GM21447 (cell line): Measurements from ENCODE around the gene ELF3.
"Not testable (repeated sequence)": the region's sequence is repeated elsewhere in the genome, so short reads cannot be mapped to it uniquely, and the experiment has no call there.

ENCODE experiments used
- ATAC-seq: cut with Tn5 transposase; IDR thresholded peaks from one replicate; pipeline ENCODE4 v1.9.1; 2021; ENCODE audit not compliant: unreplicated experiment

ELF3 gene

DNA sequence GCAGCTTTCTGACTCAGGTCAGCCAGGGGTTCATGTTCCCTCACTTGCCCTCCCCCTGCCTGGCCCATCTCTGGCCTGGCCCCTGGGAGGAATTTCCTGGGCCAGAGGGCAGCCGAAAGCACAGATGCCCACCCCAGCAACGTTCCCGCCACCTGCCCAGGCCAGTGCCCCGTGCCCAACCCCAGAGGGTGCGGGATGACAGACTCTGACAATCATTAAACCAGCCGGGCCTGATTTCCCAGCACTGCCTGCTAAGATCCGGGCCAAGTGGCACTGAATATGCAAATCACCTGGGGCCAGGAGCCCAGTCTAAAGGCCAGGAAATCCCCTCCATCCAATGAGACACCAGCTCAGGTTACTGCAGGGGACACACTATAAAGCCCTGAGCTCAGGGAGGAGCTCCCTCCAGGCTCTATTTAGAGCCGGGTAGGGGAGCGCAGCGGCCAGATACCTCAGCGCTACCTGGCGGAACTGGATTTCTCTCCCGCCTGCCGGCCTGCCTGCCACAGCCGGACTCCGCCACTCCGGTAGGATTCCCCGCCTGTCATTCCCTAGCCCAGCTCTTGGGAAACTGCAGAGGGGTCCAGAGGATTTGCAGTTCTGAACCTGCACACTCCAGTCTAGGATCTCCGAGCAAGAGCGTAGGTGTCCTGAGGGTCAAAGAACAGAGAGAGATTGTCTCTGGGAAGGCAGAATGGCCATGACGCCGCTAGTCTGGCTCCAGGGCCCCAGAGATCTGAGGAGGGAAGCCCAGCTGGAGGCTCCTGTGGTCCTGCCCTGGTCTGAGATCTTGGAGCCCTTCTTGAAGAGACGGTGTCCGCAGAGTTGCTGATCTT is at the start of gene ELF3:
Gene ELF3, plus strand, starts transcription at position 408 of the 836 bp plus-strand sequence. CDS start 550 bp downstream, outside the sequence.
- peak; percentile 77 for ATAC-seq

DNA sequence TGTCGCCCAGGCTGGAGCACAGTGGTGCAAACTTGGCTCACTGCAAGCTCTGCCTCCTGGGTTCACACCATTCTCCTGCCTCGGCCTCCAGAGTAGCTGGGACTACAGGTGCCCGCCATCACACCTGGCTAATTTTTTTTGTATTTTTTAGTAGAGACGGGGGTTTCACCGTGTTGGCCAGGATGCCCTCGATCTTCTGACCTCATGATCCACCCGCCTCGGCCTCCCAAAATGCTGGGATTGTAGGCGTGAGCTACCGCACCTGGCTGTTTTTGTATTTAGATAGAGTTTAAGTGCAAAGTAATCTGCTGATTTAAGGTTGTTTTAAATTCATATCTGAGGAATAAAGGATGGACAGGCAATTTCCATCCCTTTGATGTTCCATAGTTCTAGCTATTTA is 48.0 kb upstream of the ELF3 start:
- ATAC-seq: not testable (repeated sequence)

DNA sequence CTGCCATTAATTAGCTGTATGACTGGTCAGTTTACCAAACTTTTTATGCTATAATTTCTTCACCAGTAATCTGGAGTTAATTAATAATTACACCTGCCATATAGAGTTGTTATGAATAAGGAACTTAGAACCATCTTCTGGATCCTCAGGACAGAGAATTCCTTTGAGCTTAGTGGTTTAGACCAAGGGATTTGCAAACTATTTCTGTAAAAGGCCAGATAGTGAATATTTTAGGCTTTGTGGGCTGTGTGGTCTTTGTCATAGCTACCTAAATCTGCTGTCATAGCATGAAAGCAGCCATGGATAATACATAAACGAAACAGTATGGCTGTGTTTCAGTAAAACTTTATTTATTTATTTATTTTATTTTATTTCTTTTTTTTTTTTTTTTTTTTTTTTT is 46.1 kb upstream of the ELF3 start:
- ATAC-seq: no peak

DNA sequence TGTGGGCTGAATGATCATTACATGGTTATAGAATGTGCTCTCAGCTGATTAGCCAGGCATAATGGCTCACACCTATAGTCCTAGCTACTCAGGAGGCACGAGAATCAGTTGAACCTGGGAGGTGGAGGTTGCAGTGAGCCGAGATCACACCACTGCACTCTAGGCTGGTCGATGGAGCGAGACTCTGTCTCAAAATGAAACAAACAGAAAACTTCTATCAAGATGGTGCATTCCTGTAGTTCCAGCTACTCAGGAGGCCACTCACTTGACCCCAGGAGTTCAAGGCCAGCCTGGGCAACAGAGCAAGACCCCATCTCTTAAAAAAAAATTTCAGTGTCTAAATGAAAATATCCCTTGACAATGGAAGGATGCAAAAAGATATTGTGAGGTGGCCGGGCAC is 44.2 kb upstream of the ELF3 start:
- no peak for ATAC-seq

DNA sequence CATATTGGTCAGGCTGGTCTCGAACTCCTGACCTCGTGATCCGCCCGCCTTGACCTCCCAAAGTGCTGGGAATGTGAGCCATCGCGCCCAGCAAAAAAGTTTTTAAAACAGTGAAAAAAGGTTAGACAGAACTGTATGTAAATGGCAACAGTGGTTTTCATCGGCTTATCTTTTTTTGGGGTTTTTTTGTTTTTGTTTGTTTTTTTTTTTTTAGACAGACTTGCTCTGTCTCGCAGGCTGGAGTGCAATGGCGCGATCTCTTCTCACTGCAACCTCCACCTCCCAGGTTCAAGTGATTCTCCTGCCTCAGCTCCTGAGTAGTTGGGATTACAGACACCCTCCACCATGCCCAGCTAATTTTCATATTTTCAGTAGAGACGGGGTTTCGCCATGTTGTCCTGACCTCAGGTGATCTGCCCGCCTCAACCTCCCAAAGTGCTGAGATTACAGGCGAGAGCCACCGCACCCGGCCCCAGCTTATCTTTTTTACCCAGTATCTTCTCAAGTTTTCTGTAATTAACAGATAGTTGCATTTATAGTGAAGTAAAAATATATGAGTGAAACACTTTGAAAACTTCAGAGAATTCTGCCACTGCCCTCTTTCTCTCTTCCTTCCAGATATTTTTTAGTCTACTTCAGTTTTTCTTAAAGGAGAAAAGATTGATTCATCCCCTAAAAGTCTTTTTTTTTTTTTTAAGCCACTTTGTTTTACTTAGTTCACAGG is 42.0 kb upstream of the ELF3 start:
- ATAC-seq: no peak

DNA sequence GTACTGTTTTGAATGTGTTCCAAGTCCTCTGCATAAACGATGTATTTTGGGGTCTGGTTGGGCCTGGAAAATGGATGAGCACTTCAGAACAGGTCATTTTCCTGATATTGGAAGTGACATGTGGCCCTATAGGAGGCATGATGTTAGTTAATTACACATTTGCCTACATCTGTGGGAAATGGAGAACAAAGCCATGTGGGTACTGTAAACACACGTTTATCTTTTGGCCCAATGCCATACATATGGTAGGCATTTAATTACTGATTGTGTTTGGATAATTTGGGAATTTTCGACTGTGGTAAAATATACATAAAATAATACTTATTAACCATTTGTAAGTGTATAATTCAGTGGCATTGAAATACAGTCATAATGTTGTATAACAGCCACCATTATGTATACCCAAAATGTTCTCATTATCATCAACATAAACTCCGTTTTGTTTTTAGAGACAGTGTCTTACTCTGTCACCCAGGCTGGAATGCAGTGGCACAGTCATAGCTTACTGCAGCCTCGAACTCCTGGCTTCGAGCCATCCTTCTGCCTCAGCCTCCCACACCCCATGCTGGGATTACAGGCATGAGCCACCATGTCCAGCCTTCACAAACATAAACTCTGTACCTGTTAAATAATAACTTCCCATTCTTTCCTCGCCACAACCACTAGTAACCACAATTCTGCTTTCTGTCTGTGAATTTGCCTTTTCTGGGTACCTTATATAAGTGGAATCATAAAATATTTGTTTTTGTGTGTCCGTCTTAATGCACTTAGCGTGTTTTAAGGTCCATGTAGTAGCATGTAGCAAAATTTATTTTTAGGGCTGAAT is 39.8 kb upstream of the ELF3 start:
- ATAC-seq: no peak

DNA sequence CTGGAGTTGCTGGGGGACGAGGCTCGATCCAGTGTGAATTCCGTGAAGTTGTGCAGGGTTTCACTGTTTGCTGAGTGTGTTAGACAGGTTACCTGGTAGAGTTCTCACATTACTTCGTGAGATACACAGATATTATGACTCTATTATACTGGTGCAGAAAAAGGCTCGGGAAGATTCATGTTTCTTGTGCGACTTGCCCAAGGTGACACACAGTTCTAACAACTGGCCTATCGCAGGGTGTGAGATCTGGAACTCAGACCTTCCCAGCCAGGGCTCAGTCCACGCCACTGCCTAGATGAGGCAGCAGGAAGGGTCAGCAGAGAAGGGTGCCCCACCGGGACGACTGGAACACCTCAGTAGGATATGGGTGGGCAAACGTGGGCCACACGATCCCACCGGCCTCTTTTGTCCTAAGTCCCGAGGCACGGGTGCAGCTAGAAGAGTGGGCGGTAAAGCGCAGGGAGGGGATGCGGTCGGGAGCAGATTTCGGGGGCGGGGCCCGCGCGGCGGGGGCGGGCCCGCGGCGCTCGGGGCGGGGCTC is 28.2 kb upstream of the ELF3 start:
- no peak for ATAC-seq

DNA sequence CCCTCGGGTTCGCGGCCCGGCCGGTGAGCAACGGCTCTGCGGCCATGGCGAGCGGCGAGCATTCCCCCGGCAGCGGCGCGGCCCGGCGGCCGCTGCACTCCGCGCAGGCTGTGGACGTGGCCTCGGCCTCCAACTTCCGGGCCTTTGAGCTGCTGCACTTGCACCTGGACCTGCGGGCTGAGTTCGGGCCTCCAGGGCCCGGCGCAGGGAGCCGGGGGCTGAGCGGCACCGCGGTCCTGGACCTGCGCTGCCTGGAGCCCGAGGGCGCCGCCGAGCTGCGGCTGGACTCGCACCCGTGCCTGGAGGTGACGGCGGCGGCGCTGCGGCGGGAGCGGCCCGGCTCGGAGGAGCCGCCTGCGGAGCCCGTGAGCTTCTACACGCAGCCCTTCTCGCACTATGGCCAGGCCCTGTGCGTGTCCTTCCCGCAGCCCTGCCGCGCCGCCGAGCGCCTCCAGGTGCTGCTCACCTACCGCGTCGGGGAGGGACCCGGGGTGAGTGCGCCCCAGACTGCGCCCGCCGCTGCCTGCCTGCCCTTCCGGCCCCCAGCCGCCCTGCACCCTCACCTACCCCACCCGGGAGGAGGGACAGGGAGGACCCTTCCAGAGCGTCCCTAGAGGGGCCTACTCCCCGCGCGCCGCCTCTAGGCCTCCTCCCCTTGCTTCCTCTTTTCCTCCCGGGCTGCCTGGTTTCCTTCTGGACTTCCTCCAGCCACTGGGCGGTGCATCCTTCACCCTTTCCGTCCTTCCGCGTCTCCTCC is 27.6 kb upstream of the ELF3 start, which contains the start of gene RNPEP:
Gene RNPEP, plus strand, starts transcription at position 26 of the 757 bp plus-strand sequence. Its CDS starts 19 bp downstream, at position 45.
- ATAC-seq: peak; percentile 66

DNA sequence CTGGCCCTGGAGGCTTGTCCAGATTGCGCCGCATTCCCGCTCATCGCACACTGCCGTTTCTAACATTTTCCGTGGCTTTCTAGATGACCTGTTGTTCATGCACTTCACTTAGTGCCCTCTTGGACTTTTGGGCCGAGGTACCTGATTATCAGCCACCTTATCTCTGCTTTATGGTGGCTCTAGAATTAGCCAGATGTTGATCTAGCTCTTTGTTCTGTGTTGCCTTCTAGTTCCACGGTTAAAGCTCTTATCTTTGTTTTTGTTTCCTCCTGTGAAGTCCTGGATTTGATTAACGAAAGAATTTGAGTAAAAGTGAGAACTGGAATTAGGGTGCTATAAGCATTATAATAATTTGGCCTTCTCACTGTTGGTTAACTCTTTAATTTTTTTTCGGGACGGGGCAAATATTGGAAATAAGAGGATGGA is 27.0 kb upstream of the ELF3 start:
- no peak for ATAC-seq

DNA sequence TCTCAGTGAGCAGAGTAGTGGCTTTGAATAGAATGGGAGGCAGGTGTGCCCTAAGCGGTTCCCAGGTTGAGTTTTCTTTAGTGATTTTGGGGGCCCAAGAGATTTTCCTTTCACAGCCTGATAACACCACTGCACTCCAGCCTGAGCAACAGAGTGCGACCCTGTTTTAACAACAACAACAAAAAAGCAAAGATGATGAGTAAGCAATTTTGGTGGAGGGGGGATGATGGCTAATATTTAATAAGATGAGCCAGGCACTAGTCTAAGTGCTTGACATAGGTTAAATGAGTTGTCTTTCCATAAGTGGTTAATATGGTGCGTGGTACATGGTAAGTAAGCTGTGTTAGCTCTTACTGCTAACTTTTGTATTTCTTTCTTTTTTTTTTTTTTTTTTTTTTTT is 25.9 kb upstream of the ELF3 start:
- ATAC-seq: no peak

DNA sequence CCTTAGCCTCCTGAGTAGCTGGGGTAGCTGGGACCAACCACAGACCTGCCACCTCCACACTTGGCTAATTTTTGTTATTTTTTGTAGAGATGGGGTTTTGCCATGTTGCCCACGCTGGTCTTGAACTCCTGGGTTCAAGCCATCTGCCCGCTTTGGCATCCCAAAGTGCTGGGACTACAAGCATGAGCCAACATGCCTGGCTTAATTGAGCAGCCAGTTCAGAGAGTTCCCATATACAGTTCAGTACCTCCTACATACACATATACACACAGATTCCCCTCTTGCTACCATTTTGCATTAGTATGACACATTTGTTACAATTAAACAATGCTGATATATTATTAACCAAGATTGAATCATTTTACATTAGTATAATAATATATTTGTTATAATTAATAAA is 25.0 kb upstream of the ELF3 start:
- no peak for ATAC-seq

DNA sequence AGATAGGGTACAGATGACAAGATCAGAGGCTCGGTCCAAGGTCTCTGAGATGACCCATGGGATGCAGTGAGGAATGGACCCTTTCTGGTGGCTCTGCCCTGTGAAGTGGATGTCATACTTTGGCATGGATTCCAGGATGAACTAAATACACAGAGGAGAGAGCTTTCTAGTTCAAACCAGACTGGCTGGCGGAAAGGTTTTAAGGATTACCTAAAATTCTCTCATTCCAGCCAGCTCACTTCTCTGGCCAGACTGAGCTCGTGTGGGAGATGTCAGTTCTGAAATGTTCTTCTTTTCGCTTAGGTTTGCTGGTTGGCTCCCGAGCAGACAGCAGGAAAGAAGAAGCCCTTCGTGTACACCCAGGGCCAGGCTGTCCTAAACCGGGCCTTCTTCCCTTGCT is 21.8 kb upstream of the ELF3 start:
- ATAC-seq: no peak

DNA sequence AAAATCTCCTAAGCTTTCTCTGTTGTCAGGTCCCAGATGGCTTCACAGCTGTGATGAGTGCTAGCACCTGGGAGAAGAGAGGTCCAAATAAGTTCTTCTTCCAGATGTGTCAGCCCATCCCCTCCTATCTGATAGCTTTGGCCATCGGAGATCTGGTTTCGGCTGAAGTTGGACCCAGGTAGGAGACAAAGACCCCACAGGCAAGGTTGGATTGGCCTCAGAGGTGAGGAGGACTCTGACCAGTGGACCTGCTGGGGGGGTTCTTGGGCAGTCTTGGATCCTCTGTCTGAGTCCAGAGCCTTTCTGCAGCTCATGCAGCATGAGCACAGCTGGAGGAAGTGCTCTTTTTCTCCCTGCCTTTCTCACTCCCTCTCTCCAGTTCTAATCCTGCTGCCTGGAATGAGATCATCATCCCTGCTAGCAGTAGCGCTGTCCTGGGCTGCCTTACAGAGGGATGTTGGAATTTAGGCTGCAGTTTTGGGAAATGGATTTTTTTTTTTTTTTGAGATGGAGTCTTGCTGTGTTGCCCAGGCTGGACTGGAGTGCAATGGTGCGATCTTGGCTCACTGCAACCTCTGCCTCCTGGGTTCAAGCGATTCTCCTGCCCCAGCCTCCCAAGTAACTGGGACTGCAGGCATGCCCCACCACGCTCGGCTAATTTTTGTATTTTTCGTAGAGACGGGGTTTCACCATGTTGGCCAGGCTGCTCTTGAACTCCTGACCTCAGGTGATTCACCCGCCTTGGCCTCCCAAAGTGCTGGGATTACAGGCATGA is 20.8 kb upstream of the ELF3 start:
- ATAC-seq: no peak

DNA sequence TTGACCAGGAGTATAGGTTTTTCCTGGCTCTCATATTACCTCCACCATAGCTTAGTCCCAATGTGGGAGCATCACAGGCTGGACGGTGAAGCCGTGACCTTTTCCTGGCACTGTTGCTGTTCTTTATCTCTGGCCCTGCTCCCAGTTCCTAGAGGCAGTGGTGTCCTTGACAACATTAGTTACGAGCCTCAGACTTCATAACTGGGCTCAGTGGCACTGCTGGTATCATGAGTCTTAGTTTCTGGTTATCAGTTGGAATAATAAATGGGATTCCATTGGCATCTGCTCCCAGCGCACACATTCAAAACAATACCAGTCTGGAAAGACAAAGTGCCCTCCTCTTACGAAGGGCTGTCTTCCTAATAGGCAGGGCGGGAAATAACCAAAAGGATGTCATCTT is 20.0 kb upstream of the ELF3 start:
- ATAC-seq: no peak

DNA sequence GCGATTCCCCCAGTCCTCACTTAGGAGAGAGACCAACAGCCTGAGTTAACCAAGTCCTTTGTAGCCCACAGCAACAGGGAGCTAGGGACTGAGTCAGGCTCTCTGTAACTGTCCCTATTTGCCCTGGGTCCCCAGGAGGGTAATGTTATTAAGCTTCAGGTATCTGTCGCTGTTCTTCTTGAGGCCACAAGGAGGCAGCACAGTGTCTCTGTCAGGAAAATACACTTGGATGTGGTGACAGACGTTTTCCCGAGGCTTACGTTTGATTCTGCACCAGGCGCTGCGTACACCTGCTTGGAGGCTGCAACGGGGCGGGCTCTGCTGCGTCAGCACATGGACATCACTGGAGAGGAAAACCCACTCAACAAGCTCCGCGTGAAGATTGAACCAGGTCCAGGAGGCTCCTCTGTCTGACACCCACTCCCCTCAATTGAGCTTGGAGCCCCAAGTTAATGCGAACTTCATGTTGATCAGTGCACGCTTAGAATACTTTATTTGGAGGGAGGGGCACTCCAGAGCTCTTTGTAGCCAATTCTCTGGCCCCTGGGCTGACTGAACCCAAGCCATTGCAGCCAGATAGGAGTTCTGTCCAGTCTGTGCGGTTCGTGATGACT is 10.7 kb upstream of the ELF3 start:
- ATAC-seq: no peak

DNA sequence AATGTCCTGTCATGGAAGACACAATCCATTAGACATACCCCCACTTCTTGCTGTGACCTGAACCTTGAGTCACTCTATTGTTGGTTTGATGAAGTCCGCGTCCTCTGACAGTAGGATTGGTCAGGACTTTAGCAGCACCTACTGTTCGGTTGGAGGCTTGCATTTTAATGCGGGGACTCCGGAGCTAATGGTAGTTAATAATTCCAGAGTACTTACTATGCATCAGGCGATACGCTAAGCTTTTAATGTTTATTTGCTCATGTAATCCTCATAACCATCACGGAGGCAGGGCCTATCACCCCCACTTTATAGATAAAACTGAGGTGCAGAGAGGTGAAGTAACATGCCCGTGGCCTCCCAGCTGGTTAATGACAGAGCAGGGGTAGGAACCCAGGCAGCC is 7.9 kb upstream of the ELF3 start:
- ATAC-seq: no peak

DNA sequence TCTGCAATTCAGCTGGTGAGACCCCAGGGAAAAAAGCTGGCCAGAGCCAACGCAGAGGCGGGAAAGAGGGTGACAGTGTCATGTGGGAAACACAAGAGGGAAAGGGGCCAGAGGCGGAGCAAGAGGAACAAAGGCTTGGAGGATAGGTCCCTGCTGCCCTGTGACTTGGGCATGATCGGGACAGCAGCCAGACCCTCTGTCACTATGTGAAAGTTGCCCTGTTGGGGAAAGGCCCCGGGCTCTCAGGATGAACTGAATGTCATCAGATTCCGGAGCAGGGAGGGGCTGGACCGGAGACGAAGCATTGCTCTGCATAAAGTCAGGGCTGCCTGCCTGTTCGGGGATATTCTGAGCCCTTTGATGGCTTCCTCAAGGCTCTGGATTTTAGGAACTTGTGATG is 5.7 kb upstream of the ELF3 start:
- no peak for ATAC-seq

DNA sequence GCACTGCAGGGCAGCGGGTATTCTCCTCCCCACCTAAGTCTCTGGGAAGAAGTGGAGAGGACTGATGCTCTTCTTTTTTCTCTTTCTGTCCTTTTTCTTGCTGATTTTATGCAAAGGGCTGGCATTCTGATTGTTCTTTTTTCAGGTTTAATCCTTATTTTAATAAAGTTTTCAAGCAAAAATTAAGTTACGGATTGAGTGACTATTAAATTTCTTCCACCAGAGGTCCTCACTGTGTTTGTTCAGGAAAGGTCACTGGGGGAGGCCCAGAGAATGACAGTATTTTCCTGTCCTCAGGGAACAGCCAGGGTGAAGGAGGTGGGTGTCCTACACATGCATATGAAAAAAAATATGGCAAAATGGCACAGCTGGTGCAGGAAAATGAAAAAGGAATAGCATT is 4.4 kb upstream of the ELF3 start:
- ATAC-seq: no peak

DNA sequence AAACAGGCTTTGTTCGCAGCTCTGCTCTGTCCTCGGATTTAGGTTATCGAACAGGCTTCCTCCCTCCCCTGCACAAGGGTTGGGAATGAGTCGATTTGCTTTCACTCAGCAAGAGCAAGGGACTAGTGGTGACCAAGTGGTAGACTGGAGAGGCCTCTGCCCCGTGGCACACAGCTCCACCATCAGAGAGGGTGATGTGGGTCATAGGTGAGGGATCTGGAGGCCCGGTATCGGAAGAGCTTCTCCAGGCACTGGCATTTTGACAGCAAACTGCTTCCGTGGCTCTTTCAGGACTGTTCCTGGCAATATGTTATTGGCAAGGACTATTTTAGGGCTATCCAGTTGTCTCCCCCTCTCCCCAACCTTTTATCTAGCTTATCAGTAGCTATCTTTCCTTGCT is 3.1 kb upstream of the ELF3 start:
- no peak for ATAC-seq
